Gastrocnemius medialis (tissue), 4 donors: ENCODE measurements around the gene FTL. TPM values are rescaled to one million over a fixed set of nuclear protein-coding genes. Genes with fewer than 3 reads are reported as not detected.

Experiments
- ATAC-seq, 2 donors: fragments of 150-250 bp; one replicate each; pipeline ENCODE4 v1.9.1; 2016
- DNase-seq, 2 donors: peaks; one replicate each; pipeline ENCODE4 v3.0.0-alpha.2; 2019
- H3K27ac ChIP-seq, 4 donors: fragments of 200-600 bp; sonication (generic); 1 replicate in 1 of 4; 2 replicates in 3 of 4; pipeline ENCODE4 v1.5.1; 2016 to 2018; ENCODE audit warnings: mild to moderate bottlenecking in 2 of 4, moderate library complexity in 1 of 4
- H3K27me3 ChIP-seq, 3 donors: fragments of 200-600 bp; sonication (generic) in 2 of 3; 1 replicate in 1 of 3; 2 replicates in 2 of 3; pipeline versions ENCODE4 v1.5.1 to v1.6.0; 2016 to 2019; ENCODE audit warnings: mild to moderate bottlenecking in 1 of 3, moderate library complexity in 1 of 3
- H3K36me3 ChIP-seq, 2 donors: fragments of 200-600 bp; sonication (generic) in 1 of 2; one replicate each; pipeline ENCODE4 v1.5.1; 2017 to 2018
- H3K4me1 ChIP-seq, 2 donors: fragments of 200-600 bp; sonication (generic) in 1 of 2; one replicate each; pipeline ENCODE4 v1.5.1; 2016 to 2017; ENCODE audit warnings: mild to moderate bottlenecking in 2 of 2
- H3K4me3 ChIP-seq, 4 donors: fragments of 200-600 bp; sonication (generic) in 3 of 4; 1 replicate in 1 of 4; 2 replicates in 3 of 4; pipeline ENCODE4 v1.5.1; 2016 to 2019; ENCODE audit warnings: mild to moderate bottlenecking in 2 of 4
- H3K9me3 ChIP-seq, 3 donors: fragments of 200-600 bp; sonication (generic) in 2 of 3; 1 replicate in 1 of 3; 2 replicates in 2 of 3; pipeline ENCODE4 v1.5.1; 2016 to 2019
- POLR2A ChIP-seq, 2 donors: fragments of 450-650 bp; IDR thresholded peaks; one replicate each; pipeline ENCODE4 v1.6.1; 2017; ENCODE audit warnings: antibody characterized with exemption in 2 of 2, mild to moderate bottlenecking in 2 of 2, moderate library complexity in 2 of 2
- in situ Hi-C, 4 donors: fragments of 200-750 bp; cut with MboI; loops; one replicate each; pipeline versions ENCODE4 v1.15.0 to v1.8.0; 2017; ENCODE audit warnings: low sequenced_read_pairs in 4 of 4
- intact Hi-C: fragments of 100-400 bp; cut with DNase I; formaldehyde crosslinking; loops from one replicate; pipeline ENCODE4 v1.15.1; 2023; ENCODE audit warnings: low total_unique reads
- microRNA-seq, 2 donors: library from miRNA; unstranded; fragments of <30 nt; microRNA quantifications; one replicate each; pipeline ENCODE4, GENCODE V29; 2016; ENCODE audit warnings: borderline replicate concordance in 2 of 2
- total RNA-seq, 4 donors: library from RNA; depleted of rRNA; stranded (reverse); fragments of >200 nt; gene quantifications; one replicate each; pipeline versions ENCODE4 v1.1.0 to v1.2.3, GENCODE V29; 2016
- TF ChIP-seq, protein P1 (sequence below), 5 experiments: fragments of 450-650 bp in 3 of 5; fragments of 200-600 bp in 2 of 5; sonication (generic) in 2 of 5; IDR thresholded peaks in 4 of 5; conservative IDR thresholded peaks in 1 of 5; 1 replicate in 4 of 5; 2 replicates in 1 of 5; pipeline ENCODE4 v1.5.1; 2016 to 2019; ENCODE audit warnings: antibody characterized with exemption in 5 of 5, mild to moderate bottlenecking in 3 of 5, moderate library complexity in 3 of 5

FTL gene
- total RNA-seq, 4 donors from 2014 or later: 894 to 1,364 (median 1,121) TPM

DNA sequence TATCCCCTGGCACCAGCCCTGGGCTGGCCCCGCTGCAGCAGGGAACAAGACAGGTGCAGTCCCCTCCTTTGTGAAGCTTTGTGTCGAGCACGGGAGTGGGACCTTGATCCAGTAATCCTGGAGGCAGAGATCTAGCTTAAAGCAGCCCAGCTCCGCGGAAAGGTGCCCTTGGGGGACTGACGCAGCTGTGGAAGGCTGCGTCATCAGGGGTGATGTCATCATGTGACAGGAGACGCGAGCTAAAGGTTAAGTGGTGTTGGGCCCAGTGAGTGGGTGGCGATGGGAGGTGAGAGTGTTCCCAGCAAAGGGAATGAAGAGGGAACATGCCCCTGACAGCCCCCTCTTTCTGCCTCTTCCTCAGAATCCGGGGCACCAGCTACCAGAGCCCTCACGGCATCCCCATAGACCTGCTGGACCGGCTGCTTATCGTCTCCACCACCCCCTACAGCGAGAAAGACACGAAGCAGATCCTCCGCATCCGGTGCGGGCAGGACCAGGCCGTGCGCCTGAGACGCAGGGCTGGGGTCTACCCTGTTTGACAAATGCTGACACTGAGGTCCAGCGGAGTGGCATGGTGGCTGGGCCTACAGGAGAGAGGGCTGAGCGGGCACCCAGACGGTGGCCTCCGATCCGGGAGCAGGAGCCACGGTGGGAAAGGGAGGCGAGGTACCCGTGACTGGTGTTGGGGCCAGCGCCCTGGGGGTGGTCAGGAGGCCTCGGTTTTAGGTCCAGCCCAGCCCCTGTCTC lies 49.2 kb downstream of the FTL start:
- in situ Hi-C loops (no loop called here), intact Hi-C loops (no loop called here)
- no peaks in the 10 kb centered on the region for H3K9me3 ChIP-seq
- no peak overlapping the region for H3K4me3 ChIP-seq
- DNase-seq (no peak), ATAC-seq (no peak)
- peaks cover 0 to 10% (median 8%) of the 10 kb centered on the region in 3 donors for H3K27me3 ChIP-seq
- TF ChIP-seq POLR2A (IDR thresholded peaks at IDR 0.05): no peak
- TF ChIP-seq, protein P1, sequence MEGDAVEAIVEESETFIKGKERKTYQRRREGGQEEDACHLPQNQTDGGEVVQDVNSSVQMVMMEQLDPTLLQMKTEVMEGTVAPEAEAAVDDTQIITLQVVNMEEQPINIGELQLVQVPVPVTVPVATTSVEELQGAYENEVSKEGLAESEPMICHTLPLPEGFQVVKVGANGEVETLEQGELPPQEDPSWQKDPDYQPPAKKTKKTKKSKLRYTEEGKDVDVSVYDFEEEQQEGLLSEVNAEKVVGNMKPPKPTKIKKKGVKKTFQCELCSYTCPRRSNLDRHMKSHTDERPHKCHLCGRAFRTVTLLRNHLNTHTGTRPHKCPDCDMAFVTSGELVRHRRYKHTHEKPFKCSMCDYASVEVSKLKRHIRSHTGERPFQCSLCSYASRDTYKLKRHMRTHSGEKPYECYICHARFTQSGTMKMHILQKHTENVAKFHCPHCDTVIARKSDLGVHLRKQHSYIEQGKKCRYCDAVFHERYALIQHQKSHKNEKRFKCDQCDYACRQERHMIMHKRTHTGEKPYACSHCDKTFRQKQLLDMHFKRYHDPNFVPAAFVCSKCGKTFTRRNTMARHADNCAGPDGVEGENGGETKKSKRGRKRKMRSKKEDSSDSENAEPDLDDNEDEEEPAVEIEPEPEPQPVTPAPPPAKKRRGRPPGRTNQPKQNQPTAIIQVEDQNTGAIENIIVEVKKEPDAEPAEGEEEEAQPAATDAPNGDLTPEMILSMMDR (IDR thresholded peaks at IDR 0.05 in 4 of 5, conservative IDR thresholded peaks at IDR 0.05 in 1 of 5): no peak
- no peak overlapping the region for H3K27ac ChIP-seq
- peaks cover 0 to 62% of the 10 kb centered on the region in 2 donors for H3K36me3 ChIP-seq
- peaks cover 13 to 17% of the 10 kb centered on the region in 2 donors for H3K4me1 ChIP-seq

- peaks cover 14 to 19% of the 10 kb centered on the region in 2 donors for H3K4me1 ChIP-seq
- no peak overlapping the region for H3K4me3 ChIP-seq
- H3K36me3 ChIP-seq: peaks cover 0 to 57% of the 10 kb centered on the region in 2 donors
- no peak for DNase-seq
- H3K27ac ChIP-seq: no peak overlapping the region
- in situ Hi-C loops: no loop called here
- intact Hi-C loops: no loop called here
- no peaks in the 10 kb centered on the region for H3K9me3 ChIP-seq
- peaks cover 0 to 11% (median 8%) of the 10 kb centered on the region in 3 donors for H3K27me3 ChIP-seq
- ATAC-seq: no peak
- TF ChIP-seq, protein P1 (IDR thresholded peaks at IDR 0.05 in 4 of 5, conservative IDR thresholded peaks at IDR 0.05 in 1 of 5): no peak
- TF ChIP-seq POLR2A (IDR thresholded peaks at IDR 0.05): no peak
These were observed 49.8 kb downstream of the FTL start for GRCh38 chr19:49014870-49015255.

- no peaks in the 10 kb centered on the region for H3K9me3 ChIP-seq
- DNase-seq (no peak), ATAC-seq (no peak)
- no peak overlapping the region for H3K4me3 ChIP-seq
- H3K27me3 ChIP-seq: peaks cover 0 to 11% (median 8%) of the 10 kb centered on the region in 3 donors
- H3K36me3 ChIP-seq: peaks cover 0 to 43% of the 10 kb centered on the region in 2 donors
- H3K27ac ChIP-seq: no peak overlapping the region
- TF ChIP-seq, protein P1 (IDR thresholded peaks at IDR 0.05 in 4 of 5, conservative IDR thresholded peaks at IDR 0.05 in 1 of 5): no peak
- no peak for TF ChIP-seq POLR2A (IDR thresholded peaks at IDR 0.05)
- in situ Hi-C loops: no loop called here
- intact Hi-C loops: no loop called here
- H3K4me1 ChIP-seq: peaks cover 14 to 19% of the 10 kb centered on the region in 2 donors
These were observed 51.1 kb downstream of the FTL start for GRCh38 chr19:49016067-49016839.

Small RNA genes lying within 50 kb of the gene (microRNA-seq; reads per million reads assigned to microRNA genes)
- 0 reads per million in 2 donors for gene MIR6798

Other genes with a start within 250 kb of the FTL start
- 10 to 100 TPM in 1 of 4 donors, 1 to 10 TPM in 3; 3.4 to 10.8 (median 5.4) TPM for gene MAMSTR, start 245.6 kb upstream of the FTL start, total RNA-seq
- gene RASIP1, start 224.7 kb upstream of the FTL start, total RNA-seq: 1 to 10 TPM; 3.4 to 8.1 (median 6.3) TPM
- 1 to 10 TPM in 1 of 4 donors, not detected in 3; 2.1 TPM for gene IZUMO1, start 218.4 kb upstream of the FTL start, total RNA-seq
- gene FUT1, start 212.7 kb upstream of the FTL start, total RNA-seq: 1 to 10 TPM in 2 of 4 donors, under 1 TPM in 2; 0.61 to 1.3 (median 0.98) TPM
- gene FGF21, start 209.8 kb upstream of the FTL start, total RNA-seq: not detected
- gene BCAT2, start 154.3 kb upstream of the FTL start, total RNA-seq: 10 to 100 TPM; 28.0 to 56.6 (median 43.8) TPM
- 1 to 10 TPM in 3 of 4 donors, not detected in 1; 1.2 to 1.9 (median 1.7) TPM for gene HSD17B14, start 128.8 kb upstream of the FTL start, total RNA-seq
- gene PLEKHA4, start 96.7 kb upstream of the FTL start, total RNA-seq: 1 to 10 TPM; 3.4 to 9.7 (median 6.3) TPM
- 10 to 100 TPM; 28.7 to 73.9 (median 39.8) TPM for gene PPP1R15A, start 92.9 kb upstream of the FTL start, total RNA-seq
- not detected for gene TULP2, start 66.6 kb upstream of the FTL start, total RNA-seq
- 100 to 1,000 TPM in 3 of 4 donors, 10 to 100 TPM in 1; 83.9 to 162 (median 148) TPM for gene NUCB1, start 65.0 kb upstream of the FTL start, total RNA-seq
- gene DHDH, start 31.6 kb upstream of the FTL start, total RNA-seq: not detected
- 10 to 100 TPM in 3 of 4 donors, 1 to 10 TPM in 1; 7.9 to 21.8 (median 18.0) TPM for gene BAX, start 10.4 kb upstream of the FTL start, total RNA-seq
- 100 to 1,000 TPM; 110 to 221 (median 126) TPM for gene GYS1, start 28.0 kb downstream of the FTL start, total RNA-seq
- 100 to 1,000 TPM; 134 to 185 (median 146) TPM for gene RUVBL2, start 28.6 kb downstream of the FTL start, total RNA-seq
- 1 to 10 TPM in 1 of 4 donors, not detected in 3; 1.9 TPM for gene LHB, start 51.8 kb downstream of the FTL start, total RNA-seq
- not detected for gene CGB3, start 59.0 kb downstream of the FTL start, total RNA-seq
- not detected for gene CGB2, start 66.6 kb downstream of the FTL start, total RNA-seq
- gene CGB1, start 71.6 kb downstream of the FTL start, total RNA-seq: not detected
- not detected for gene CGB5, start 78.5 kb downstream of the FTL start, total RNA-seq
- gene CGB8, start 83.8 kb downstream of the FTL start, total RNA-seq: not detected
- gene CGB7, start 92.4 kb downstream of the FTL start, total RNA-seq: 1 to 10 TPM in 1 of 4 donors, under 1 TPM in 1, not detected in 2; 0.42 to 1.1 TPM
- gene NTF4, start 99.5 kb downstream of the FTL start, total RNA-seq: 1 to 10 TPM; 1.3 to 6.8 (median 2.9) TPM
- gene KCNA7, start 107.4 kb downstream of the FTL start, total RNA-seq: 10 to 100 TPM in 3 of 4 donors, 1 to 10 TPM in 1; 4.3 to 20.2 (median 13.9) TPM
- gene SNRNP70, start 120.1 kb downstream of the FTL start, total RNA-seq: 100 to 1,000 TPM in 2 of 4 donors, 10 to 100 TPM in 2; 55.6 to 305 (median 107) TPM
- gene LIN7B, start 149.1 kb downstream of the FTL start, total RNA-seq: 10 to 100 TPM; 25.7 to 97.9 (median 34.0) TPM
- 10 to 100 TPM in 1 of 4 donors, 1 to 10 TPM in 3; 1.3 to 11.7 (median 3.5) TPM for gene C19orf73, start 153.8 kb downstream of the FTL start, total RNA-seq
- gene PPFIA3, start 154.2 kb downstream of the FTL start, total RNA-seq: 1 to 10 TPM; 1.9 to 4.1 (median 3.0) TPM
- 100 to 1,000 TPM; 190 to 537 (median 300) TPM for gene HRC, start 190.1 kb downstream of the FTL start, total RNA-seq
- gene TRPM4, start 192.5 kb downstream of the FTL start, total RNA-seq: 10 to 100 TPM; 10.4 to 11.5 (median 11.3) TPM